GM12873 (cell line): ENCODE measurements around the gene HOXC9.

Experiments used
- TF ChIP-seq, protein P1 (sequence below): IDR thresholded peaks from 2 replicates; pipeline ENCODE4 v1.5.1; 2012; ENCODE audit warnings: low read depth, mild to moderate bottlenecking, moderate library complexity, low read length, control low read depth; ENCODE audit not compliant: insufficient read depth; ENCODE audit errors: missing control alignments

Gene HOXC9

DNA sequence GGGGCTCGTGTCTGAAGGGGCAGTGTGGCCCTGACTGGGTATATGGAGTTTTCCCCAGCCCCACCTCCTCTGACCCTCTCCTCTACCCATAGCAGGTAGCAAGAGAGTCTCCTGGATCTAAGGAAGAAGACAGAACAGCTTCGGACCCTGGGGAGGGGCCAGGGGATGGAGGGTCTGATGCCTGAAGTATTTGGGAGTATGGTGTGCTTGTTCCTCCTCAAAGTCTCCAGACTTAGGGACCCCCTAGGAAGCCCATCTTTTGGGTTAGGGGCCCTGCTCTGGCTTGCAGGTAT is 8.2 kb downstream of the HOXC9 start:
- TF ChIP-seq, protein P1, sequence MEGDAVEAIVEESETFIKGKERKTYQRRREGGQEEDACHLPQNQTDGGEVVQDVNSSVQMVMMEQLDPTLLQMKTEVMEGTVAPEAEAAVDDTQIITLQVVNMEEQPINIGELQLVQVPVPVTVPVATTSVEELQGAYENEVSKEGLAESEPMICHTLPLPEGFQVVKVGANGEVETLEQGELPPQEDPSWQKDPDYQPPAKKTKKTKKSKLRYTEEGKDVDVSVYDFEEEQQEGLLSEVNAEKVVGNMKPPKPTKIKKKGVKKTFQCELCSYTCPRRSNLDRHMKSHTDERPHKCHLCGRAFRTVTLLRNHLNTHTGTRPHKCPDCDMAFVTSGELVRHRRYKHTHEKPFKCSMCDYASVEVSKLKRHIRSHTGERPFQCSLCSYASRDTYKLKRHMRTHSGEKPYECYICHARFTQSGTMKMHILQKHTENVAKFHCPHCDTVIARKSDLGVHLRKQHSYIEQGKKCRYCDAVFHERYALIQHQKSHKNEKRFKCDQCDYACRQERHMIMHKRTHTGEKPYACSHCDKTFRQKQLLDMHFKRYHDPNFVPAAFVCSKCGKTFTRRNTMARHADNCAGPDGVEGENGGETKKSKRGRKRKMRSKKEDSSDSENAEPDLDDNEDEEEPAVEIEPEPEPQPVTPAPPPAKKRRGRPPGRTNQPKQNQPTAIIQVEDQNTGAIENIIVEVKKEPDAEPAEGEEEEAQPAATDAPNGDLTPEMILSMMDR = no peak

DNA sequence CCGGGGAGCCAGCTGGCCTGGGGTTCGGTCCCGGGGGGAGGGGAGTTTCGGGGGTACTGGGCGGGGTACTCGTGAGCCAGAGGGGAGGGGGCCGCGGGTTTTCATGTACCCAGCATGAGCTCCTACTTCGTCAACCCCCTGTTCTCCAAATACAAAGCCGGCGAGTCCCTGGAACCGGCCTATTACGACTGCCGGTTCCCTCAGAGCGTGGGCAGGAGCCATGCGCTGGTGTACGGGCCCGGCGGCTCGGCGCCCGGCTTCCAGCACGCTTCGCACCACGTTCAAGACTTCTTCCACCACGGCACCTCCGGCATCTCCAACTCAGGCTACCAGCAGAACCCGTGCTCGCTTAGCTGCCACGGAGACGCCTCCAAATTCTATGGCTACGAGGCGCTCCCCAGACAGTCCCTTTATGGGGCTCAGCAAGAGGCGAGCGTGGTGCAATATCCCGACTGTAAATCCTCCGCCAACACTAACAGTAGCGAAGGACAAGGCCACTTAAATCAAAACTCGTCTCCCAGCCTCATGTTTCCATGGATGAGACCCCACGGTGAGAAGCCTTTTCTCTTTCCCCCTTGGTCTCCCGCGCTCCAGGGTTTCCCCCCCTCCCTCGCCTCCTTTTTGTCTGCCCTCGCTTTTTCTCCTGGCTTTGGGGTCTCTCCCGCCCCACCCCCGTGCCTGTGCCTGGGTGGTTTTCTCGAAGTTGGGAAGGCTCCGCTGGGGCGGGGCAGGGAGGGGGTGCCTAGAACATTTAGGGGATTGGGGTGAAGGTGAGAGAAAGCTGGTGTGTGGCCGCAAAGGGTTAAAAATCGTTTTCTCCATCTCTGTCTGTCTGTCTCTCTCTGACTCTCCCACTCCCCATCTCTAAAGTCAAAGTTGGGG is 9.5 kb downstream of the HOXC9 start:
- TF ChIP-seq, protein P1 = no peak

DNA sequence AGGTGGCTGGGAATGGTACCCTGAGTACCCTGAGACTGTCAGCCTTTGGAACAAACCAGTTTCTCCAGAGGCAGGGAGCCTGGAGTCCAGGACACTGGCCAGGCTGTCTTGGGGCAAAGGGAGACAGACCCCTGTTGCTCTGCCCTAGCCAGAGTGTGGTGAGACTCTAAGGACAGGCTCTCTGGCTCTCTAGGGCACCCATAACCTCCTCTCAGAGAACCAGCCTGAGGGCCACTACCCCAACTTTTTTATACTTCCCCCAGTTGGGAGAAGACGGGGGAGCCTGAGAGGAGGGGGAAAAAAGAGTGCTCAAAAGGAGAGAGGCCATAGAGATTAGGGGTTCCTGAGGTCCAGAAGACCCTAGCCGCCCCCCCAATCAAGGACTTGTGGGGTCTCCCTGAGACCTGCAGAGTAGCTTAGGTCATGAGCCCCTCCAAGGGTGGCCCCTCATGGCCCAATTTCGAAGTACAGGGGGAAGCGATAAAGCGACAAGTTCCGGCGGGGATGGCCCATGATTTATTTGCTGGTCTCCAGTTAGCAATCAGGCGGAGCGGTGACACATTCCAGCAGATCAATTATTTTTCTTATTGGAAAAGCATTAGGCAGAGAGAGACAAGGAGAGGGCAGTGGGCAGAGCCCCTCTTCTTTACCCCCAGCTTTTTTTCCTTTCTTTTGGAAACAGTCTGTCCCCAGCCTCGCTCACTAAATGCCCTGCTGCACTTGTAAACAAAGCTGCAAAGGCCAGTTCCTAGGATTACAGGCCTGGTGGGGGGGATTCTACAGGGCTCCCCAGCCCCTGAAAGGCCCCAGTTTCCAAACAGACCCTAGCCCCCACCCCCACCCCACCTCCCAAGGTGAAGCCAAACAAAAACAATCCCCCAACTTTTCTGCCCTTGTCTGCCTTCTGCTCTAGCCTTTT is 10.4 kb downstream of the HOXC9 start:
- TF ChIP-seq, protein P1 = no peak

DNA sequence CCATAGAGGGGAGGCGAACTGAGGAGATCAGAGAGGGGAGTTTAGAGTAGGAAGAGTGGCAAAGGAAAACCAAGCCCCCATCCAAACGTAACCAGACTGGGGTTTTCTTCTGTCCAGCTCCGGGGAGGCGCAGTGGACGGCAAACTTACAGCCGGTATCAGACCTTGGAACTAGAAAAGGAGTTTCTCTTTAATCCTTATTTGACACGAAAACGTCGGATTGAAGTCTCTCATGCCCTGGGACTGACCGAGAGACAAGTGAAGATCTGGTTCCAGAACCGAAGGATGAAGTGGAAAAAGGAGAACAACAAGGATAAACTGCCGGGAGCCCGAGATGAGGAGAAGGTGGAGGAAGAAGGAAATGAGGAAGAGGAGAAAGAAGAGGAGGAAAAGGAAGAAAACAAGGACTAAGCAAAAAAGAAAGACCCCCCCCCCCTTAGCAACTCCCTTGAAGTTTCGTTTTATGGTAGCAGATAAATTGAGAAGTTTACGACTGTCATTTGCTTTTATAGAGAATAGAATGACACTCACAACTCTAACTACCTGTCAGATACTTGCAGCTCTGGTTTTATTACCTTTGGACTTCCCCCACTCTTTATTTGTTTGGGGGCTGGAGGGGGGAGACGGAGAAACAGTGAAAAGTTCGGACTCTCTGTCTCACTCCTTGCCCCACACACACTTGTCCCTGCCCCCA is 11.2 kb downstream of the HOXC9 start:
- TF ChIP-seq, protein P1 = no peak

DNA sequence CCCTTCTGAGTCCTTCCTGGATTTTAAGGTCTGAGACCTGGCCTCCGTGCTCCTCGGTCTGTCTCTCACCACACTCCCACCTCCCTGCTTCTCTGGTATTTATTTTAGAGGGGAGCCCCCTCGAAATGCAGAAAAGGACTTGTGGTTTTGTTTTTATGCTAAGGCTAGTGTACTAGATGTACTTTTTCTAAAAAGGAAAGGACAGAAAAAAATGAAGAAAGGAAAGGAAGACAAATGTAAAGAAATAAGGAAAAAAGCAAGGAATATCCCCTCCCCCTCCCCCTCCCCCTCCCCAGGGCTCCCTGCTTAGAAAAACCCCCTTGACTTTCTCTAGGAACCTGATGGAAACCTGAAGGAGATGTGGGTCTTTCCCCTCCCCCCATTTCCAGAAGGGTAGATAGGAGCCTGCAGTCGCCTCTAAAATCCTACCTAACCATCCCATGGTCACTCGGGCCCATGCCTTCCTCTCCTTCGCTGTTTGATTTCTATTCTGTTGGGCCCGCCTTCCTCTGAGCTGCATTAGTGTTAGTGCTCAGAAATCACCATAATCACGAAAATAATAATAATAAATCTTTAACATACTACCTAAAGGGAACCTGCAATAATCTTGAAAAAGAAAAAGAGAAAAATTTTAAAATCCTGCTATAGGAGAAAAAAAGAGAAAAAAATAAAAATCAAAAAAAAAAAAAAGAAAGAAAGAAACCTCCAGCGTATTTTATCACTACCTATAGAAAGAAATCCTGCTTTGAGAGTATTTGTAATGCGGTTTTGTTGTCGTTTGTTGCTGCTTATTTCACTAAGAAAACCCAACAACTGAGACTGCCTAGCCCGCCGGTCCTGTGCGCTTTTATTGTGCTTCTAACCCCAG is 11.9 kb downstream of the HOXC9 start:
- TF ChIP-seq, protein P1 = no peak

DNA sequence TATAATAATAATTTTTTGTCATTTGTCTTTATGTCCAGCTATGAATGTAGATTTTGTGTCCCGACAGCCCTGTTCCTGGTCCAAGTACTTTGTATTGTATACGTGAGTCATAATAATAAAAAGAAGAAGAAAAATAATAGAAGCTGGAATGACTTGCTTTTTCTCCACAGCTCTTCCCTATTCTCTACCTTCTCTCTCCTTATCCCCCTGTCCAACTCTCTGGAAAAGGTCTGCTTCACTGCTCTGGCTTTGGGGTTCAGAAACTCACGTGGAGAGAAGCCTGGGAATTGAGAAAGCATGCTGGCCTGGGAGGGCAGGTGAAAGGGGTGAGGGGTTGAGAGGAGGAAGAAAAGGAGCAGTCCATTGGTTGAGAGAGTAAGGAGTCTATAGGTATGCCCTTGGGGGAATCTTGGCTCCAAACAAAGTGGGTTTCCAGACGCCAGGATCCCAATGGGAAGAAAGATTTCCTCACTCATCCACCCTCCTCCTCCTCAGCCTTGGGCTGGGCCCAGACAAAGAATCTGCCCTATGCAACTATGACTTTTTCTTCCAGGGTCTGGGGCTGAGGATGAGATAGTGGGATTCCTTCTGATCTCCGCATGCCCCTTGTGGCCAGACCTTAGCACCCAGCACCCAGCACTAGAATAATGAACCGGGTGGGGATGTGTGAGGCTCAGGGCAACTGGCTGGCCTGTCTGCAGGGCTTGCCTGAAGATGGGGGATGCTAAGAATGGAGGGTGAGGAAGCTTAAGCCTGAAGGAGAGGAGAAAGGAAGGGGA is 12.9 kb downstream of the HOXC9 start:
- TF ChIP-seq, protein P1 = no peak
